ENCODE results near the gene UGT1A5.

The UGT1A5 gene

GRCh38 chr2:233816771-233817170, 104.1 kb downstream of the UGT1A5 start:
- no peaks in the 10 kb centered on the region for H3K9me3 Mint-ChIP-seq
- H3K4me3 Mint-ChIP-seq, result no peak overlapping the region
- no peak for TF ChIP-seq CTCF (IDR thresholded peaks at IDR 0.05)
- peaks cover 31% of the 10 kb centered on the region for H3K27me3 Mint-ChIP-seq (ENCODE audit: low read depth, poor library complexity)
- DNase-seq, result no peak
- H3K36me3 Mint-ChIP-seq (ENCODE audit: low read depth), result no peaks in the 10 kb centered on the region
- H3K4me1 Mint-ChIP-seq, result peaks cover 25% of the 10 kb centered on the region
- H3K27ac Mint-ChIP-seq, result peak overlapping the region; percentile 76

GRCh38 chr2:233817361-233817911, 104.7 kb downstream of the UGT1A5 start:
- Mint-ChIP-seq H3K36me3 (ENCODE audit: low read depth) (no peaks in the 10 kb centered on the region), H3K9me3 (no peaks in the 10 kb centered on the region), H3K4me1 (peaks cover 25% of the 10 kb centered on the region), H3K27me3 (ENCODE audit: low read depth, poor library complexity) (peaks cover 31% of the 10 kb centered on the region), H3K27ac (no peak overlapping the region), H3K4me3 (no peak overlapping the region)
- no peak for DNase-seq
- no peak for TF ChIP-seq CTCF (IDR thresholded peaks at IDR 0.05)

GRCh38 chr2:233817995-233818638, 105.4 kb downstream of the UGT1A5 start:
- Mint-ChIP-seq H3K27me3 (ENCODE audit: low read depth, poor library complexity) (peaks cover 28% of the 10 kb centered on the region), H3K27ac (no peak overlapping the region), H3K4me1 (peaks cover 25% of the 10 kb centered on the region), H3K9me3 (no peaks in the 10 kb centered on the region), H3K36me3 (ENCODE audit: low read depth) (no peaks in the 10 kb centered on the region), H3K4me3 (no peak overlapping the region)
- TF ChIP-seq CTCF (IDR thresholded peaks at IDR 0.05), result no peak
- no peak for DNase-seq

GRCh38 chr2:233818639-233819621, 106.2 kb downstream of the UGT1A5 start:
- peaks cover 19% of the 10 kb centered on the region for H3K4me1 Mint-ChIP-seq
- no peak for DNase-seq

More at GRCh38 chr2:233818639-233819621, 106.2 kb downstream of the UGT1A5 start:
- no peak overlapping the region for H3K27ac Mint-ChIP-seq
- no peaks in the 10 kb centered on the region for H3K36me3 Mint-ChIP-seq (ENCODE audit: low read depth)
- no peak for TF ChIP-seq CTCF (IDR thresholded peaks at IDR 0.05)
- H3K27me3 Mint-ChIP-seq (ENCODE audit: low read depth, poor library complexity), result peaks cover 25% of the 10 kb centered on the region
- H3K9me3 Mint-ChIP-seq, result no peaks in the 10 kb centered on the region
- H3K4me3 Mint-ChIP-seq, result no peak overlapping the region

Data from nephron progenitor cell (in vitro differentiated cells).